Loucy (cell line): Measurements from ENCODE around the gene SMIM35.

Source experiments
- H2AFZ ChIP-seq: fragments of 200-600 bp; sonication (generic); 2 replicates; pipeline ENCODE4 v1.6.0; 2016; ENCODE audit warnings: antibody characterized with exemption, mild to moderate bottlenecking, low read length, moderate library complexity
- H3F3A ChIP-seq: fragments of 200-600 bp; 2 replicates; pipeline ENCODE4 v1.6.0; 2016; ENCODE audit warnings: antibody characterized with exemption, low read depth, mild to moderate bottlenecking
- H3K27me3 ChIP-seq: fragments of 200-600 bp; sonication (generic); 2 replicates; pipeline ENCODE4 v1.6.1; 2014; ENCODE audit warnings: low read length, mild to moderate bottlenecking; ENCODE audit not compliant: insufficient read depth, poor library complexity, severe bottlenecking
- H3K36me3 ChIP-seq: fragments of 200-600 bp; sonication (generic); 2 replicates; pipeline ENCODE4 v1.6.1; 2016; ENCODE audit warnings: low read length; ENCODE audit not compliant: insufficient read depth
- H3K4me1 ChIP-seq: fragments of 200-600 bp; sonication (generic); 2 replicates; pipeline ENCODE4 v1.5.1; 2014; ENCODE audit warnings: low read length, mild to moderate bottlenecking; ENCODE audit not compliant: insufficient read depth, poor library complexity, severe bottlenecking
- H3K4me2 ChIP-seq: fragments of 200-600 bp; sonication (generic); 2 replicates; pipeline ENCODE4 v1.6.0; 2014; ENCODE audit warnings: antibody characterized with exemption, low read length, low read depth, mild to moderate bottlenecking; ENCODE audit not compliant: poor library complexity, severe bottlenecking
- H3K4me3 ChIP-seq: fragments of 200-600 bp; sonication (generic); 2 replicates; pipeline ENCODE4 v1.5.1; 2014; ENCODE audit warnings: low read length, mild to moderate bottlenecking, mixed read lengths; ENCODE audit not compliant: poor library complexity, severe bottlenecking
- H3K79me2 ChIP-seq: fragments of 200-600 bp; sonication (generic); 2 replicates; pipeline ENCODE4 v1.6.1; 2014; ENCODE audit warnings: low read length; ENCODE audit not compliant: insufficient read depth
- H3K9ac ChIP-seq: fragments of 200-600 bp; sonication (generic); 2 replicates; pipeline ENCODE4 v1.6.0; 2014; ENCODE audit warnings: mild to moderate bottlenecking, low read depth, low read length, moderate library complexity; ENCODE audit not compliant: poor library complexity, severe bottlenecking
- H3K9me2 ChIP-seq: fragments of 200-600 bp; sonication (generic); replicated peaks from 2 replicates; pipeline ENCODE4 v1.6.1; 2016; ENCODE audit warnings: low read depth, low read length, mixed read lengths
- H3K9me3 ChIP-seq: fragments of 200-600 bp; sonication (generic); 2 replicates; pipeline ENCODE4 v1.6.1; 2014; ENCODE audit warnings: mild to moderate bottlenecking, antibody characterized with exemption, low read length, low read depth; ENCODE audit not compliant: insufficient read depth
- H4K20me1 ChIP-seq: fragments of 200-600 bp; sonication (generic); 2 replicates; pipeline ENCODE4 v1.6.0; 2014; ENCODE audit warnings: antibody characterized with exemption, low read length, mild to moderate bottlenecking; ENCODE audit not compliant: insufficient read depth, poor library complexity, severe bottlenecking
- CTCF ChIP-seq: fragments of 200-600 bp; sonication (generic); conservative IDR thresholded peaks from 2 replicates; pipeline ENCODE4 v1.5.1; 2014; ENCODE audit warnings: mild to moderate bottlenecking, antibody characterized with exemption, low read length
- EZH2phosphoT487 ChIP-seq: fragments of 200-600 bp; IDR thresholded peaks from 2 replicates; pipeline ENCODE4 v1.6.1; 2018; ENCODE audit warnings: antibody characterized with exemption, mild to moderate bottlenecking, moderate library complexity, borderline replicate concordance

SMIM35 gene

GRCh38 chr11:118078911-118079411 is 7.8 kb downstream of the SMIM35 start:
- no peak for TF ChIP-seq CTCF
- TF ChIP-seq EZH2phosphoT487: no peak
- Histone ChIP-seq H2AFZ (no peak overlapping the region), H3K79me2 (no peaks in the 10 kb centered on the region), H3K9me2 (no peaks in the 10 kb centered on the region), H3K4me2 (no peak overlapping the region), H3K4me1 (peaks cover 4% of the 10 kb centered on the region), H3K36me3 (no peaks in the 10 kb centered on the region), H3K4me3 (no peak overlapping the region), H3F3A (no peaks in the 10 kb centered on the region), H3K9me3 (no peaks in the 10 kb centered on the region), H3K9ac (no peak overlapping the region), H3K27me3 (no peaks in the 10 kb centered on the region), H4K20me1 (no peaks in the 10 kb centered on the region)

- Histone ChIP-seq H3F3A (no peaks in the 10 kb centered on the region), H3K27me3 (no peaks in the 10 kb centered on the region), H3K4me1 (peaks cover under 1% of the 10 kb centered on the region), H3K9ac (no peak within 1 kb of the TSS), H3K9me2 (no peaks in the 10 kb centered on the region), H4K20me1 (no peaks in the 10 kb centered on the region), H3K4me3 (no peak within 1 kb of the TSS), H3K79me2 (no peaks in the 10 kb centered on the region), H2AFZ (no peak within 1 kb of the TSS), H3K9me3 (no peaks in the 10 kb centered on the region), H3K36me3 (no peaks in the 10 kb centered on the region), H3K4me2 (no peak within 1 kb of the TSS)
- TF ChIP-seq EZH2phosphoT487 (no peak), CTCF (no peak)
These were observed 9.9 kb downstream of the SMIM35 start, which contains the start of gene TMPRSS4 for GRCh38 chr11:118076754-118077281. Gene TMPRSS4 (plus strand): TSS chr11:118077078. CDS start chr11:118077303, 225 bp downstream.

GRCh38 chr11:118074785-118075184 is 12.0 kb downstream of the SMIM35 start:
- H3F3A ChIP-seq: no peaks in the 10 kb centered on the region
- H3K9ac ChIP-seq: no peak overlapping the region
- H3K36me3 ChIP-seq: no peaks in the 10 kb centered on the region
- H3K9me2 ChIP-seq: no peaks in the 10 kb centered on the region
- H3K79me2 ChIP-seq: no peaks in the 10 kb centered on the region
- H3K4me3 ChIP-seq: no peak overlapping the region
- H2AFZ ChIP-seq: no peak overlapping the region
- H3K9me3 ChIP-seq: no peaks in the 10 kb centered on the region
- no peak for TF ChIP-seq CTCF
- TF ChIP-seq EZH2phosphoT487: no peak
- H4K20me1 ChIP-seq: no peaks in the 10 kb centered on the region
- H3K27me3 ChIP-seq: no peaks in the 10 kb centered on the region
- peaks cover 3% of the 10 kb centered on the region for H3K4me1 ChIP-seq
- no peak overlapping the region for H3K4me2 ChIP-seq
